GM12874 (cell line): ENCODE measurements around the gene SNTG2.

Experiments used
- TF ChIP-seq, protein P1 (sequence below): IDR thresholded peaks from 2 replicates; pipeline ENCODE4 v1.5.1; 2011; ENCODE audit warnings: low read depth, mild to moderate bottlenecking, control low read depth, low read length, moderate library complexity; ENCODE audit not compliant: insufficient read depth

SNTG2 gene

GRCh38 chr2:939936-940601, 10.6 kb upstream of the SNTG2 start:
- TF ChIP-seq, protein P1, sequence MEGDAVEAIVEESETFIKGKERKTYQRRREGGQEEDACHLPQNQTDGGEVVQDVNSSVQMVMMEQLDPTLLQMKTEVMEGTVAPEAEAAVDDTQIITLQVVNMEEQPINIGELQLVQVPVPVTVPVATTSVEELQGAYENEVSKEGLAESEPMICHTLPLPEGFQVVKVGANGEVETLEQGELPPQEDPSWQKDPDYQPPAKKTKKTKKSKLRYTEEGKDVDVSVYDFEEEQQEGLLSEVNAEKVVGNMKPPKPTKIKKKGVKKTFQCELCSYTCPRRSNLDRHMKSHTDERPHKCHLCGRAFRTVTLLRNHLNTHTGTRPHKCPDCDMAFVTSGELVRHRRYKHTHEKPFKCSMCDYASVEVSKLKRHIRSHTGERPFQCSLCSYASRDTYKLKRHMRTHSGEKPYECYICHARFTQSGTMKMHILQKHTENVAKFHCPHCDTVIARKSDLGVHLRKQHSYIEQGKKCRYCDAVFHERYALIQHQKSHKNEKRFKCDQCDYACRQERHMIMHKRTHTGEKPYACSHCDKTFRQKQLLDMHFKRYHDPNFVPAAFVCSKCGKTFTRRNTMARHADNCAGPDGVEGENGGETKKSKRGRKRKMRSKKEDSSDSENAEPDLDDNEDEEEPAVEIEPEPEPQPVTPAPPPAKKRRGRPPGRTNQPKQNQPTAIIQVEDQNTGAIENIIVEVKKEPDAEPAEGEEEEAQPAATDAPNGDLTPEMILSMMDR = no peak

- TF ChIP-seq, protein P1 = no peak
These were observed 8.8 kb upstream of the SNTG2 start for GRCh38 chr2:941871-942270.

GRCh38 chr2:942775-943460, 7.7 kb upstream of the SNTG2 start:
- TF ChIP-seq, protein P1 = no peak

DNA sequence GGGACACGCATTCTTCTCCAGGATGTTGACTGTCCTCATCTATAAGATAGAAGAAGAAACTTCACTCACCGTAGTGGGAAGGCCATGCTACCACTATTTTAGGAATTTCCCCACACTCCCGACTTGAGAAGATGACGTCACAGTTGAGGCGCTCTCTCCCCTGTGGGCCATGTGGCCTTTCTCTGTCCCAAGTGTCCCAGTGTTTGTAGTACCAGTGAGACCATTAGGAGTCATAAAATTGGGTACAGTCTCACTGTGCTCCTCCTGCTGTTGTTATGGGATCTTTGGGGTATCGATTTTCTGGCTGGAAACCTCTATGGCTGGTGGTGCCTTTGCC, 7.2 kb upstream of the SNTG2 start:
- TF ChIP-seq, protein P1 = no peak

- TF ChIP-seq, protein P1 = no peak
These were observed 6.8 kb upstream of the SNTG2 start for GRCh38 chr2:943821-944220.

GRCh38 chr2:944693-945092, 6.0 kb upstream of the SNTG2 start:
- TF ChIP-seq, protein P1 = no peak

- TF ChIP-seq, protein P1 = no peak
These were observed 5.5 kb upstream of the SNTG2 start for GRCh38 chr2:945104-945503.
